Endothelial cell of umbilical vein (primary cell): ENCODE measurements around the gene PRPF40B. TPM values are rescaled to one million over a fixed set of nuclear protein-coding genes. Genes with fewer than 3 reads are reported as not detected.

Experiments used
- BruUV-seq: library from RNA; stranded (reverse); fragments of 400-500 nt; replicated peaks from 2 replicates; lab custom pipeline; 2021; lab: Mats Ljungman, UMichigan
- CTCF ChIA-PET: fragments of 300-600, 350-600 bp; sonication (Branson Sonifier 250); formaldehyde crosslinking; loops from one replicate; lab custom pipeline; 2021; ENCODE audit warnings: antibody characterized with exemption, inconsistent platforms; lab: Charles Lee
- POLR2A ChIA-PET: fragments of 300-600, 350-600 bp; sonication (Branson Sonifier 250); formaldehyde crosslinking; loops from one replicate; lab custom pipeline; 2021; ENCODE audit warnings: antibody characterized with exemption, inconsistent platforms; lab: Charles Lee
- DNase-seq: peaks from one replicate; pipeline ENCODE4 v3.0.0-alpha.2; 2011; ENCODE audit warnings: low read depth, low spot score
- FAIRE-seq: peaks from 2 replicates; lab custom pipeline; 2011; peaks lifted over from hg19 to GRCh38; lab: Jason Lieb, UNC
- H2AFZ ChIP-seq: 2 replicates; pipeline ENCODE4 v1.6.0; 2012; ENCODE audit warnings: low read depth, low read length, control low read depth, inconsistent platforms
- H3K27ac ChIP-seq: 2 replicates; pipeline ENCODE4 v1.5.1; 2011; ENCODE audit warnings: low read depth, mild to moderate bottlenecking, control low read depth, low read length, moderate library complexity; ENCODE audit not compliant: insufficient read depth
- H3K27me3 ChIP-seq, 2 experiments: 2 replicates each; pipeline versions ENCODE4 v1.6.0 to v1.6.1; 2011; ENCODE audit warnings: low read length in 2 of 2, mixed read lengths in 1 of 2; ENCODE audit not compliant: control insufficient read depth in 2 of 2, insufficient read depth in 2 of 2
- H3K36me3 ChIP-seq, 2 experiments: 2 replicates in 1 of 2; 3 replicates in 1 of 2; pipeline ENCODE4 v1.5.1; 2011; ENCODE audit warnings: low read length in 2 of 2, mild to moderate bottlenecking in 1 of 2, moderate library complexity in 1 of 2; ENCODE audit not compliant: control insufficient read depth in 2 of 2, insufficient read depth in 2 of 2; ENCODE audit errors: extremely low read depth in 1 of 2
- H3K4me1 ChIP-seq: 3 replicates; pipeline ENCODE4 v1.5.1; 2011; ENCODE audit warnings: mild to moderate bottlenecking, low read length; ENCODE audit not compliant: control insufficient read depth, insufficient read depth; ENCODE audit errors: extremely low read depth
- H3K4me2 ChIP-seq: 2 replicates; pipeline ENCODE4 v1.6.1; 2011; ENCODE audit warnings: low read length, control low read depth, mixed read lengths; ENCODE audit not compliant: insufficient read depth
- H3K4me3 ChIP-seq, 3 experiments: fragments of 200-600 bp in 1 of 3; sonication (generic), shearing (Covaris generic) in 1 of 3; replicated peaks in 1 of 3; 2 replicates each; pipeline ENCODE4 v1.5.1; 2011 to 2016; ENCODE audit warnings: control low read depth in 3 of 3, low read length in 3 of 3, mild to moderate bottlenecking in 2 of 3, inconsistent platforms in 1 of 3, low read depth in 1 of 3, moderate library complexity in 1 of 3; ENCODE audit not compliant: insufficient read depth in 1 of 3
- H3K79me2 ChIP-seq: 2 replicates; pipeline ENCODE4 v1.6.0; 2012; ENCODE audit warnings: low read length, inconsistent platforms; ENCODE audit not compliant: control insufficient read depth, insufficient read depth
- H3K9ac ChIP-seq: replicated peaks from 2 replicates; pipeline ENCODE3; 2011; ENCODE audit warnings: low read length, control low read depth; ENCODE audit not compliant: insufficient read depth; ENCODE audit errors: extremely low read depth
- H3K9me1 ChIP-seq: replicated peaks from 3 replicates; pipeline ENCODE4 v1.6.0; 2011; ENCODE audit warnings: mild to moderate bottlenecking, low read length; ENCODE audit not compliant: control insufficient read depth, insufficient read depth; ENCODE audit errors: extremely low read depth
- H3K9me3 ChIP-seq: replicated peaks from 2 replicates; pipeline ENCODE4 v1.5.1; 2012; ENCODE audit warnings: low read length, inconsistent platforms; ENCODE audit not compliant: control insufficient read depth, insufficient read depth
- H4K20me1 ChIP-seq: replicated peaks from 2 replicates; pipeline ENCODE3; 2011; ENCODE audit warnings: mild to moderate bottlenecking, low read length; ENCODE audit not compliant: control insufficient read depth, insufficient read depth; ENCODE audit errors: extremely low read depth
- CTCF ChIP-seq, 2 donors: IDR thresholded peaks; 1 replicate in 1 of 2; 2 replicates in 1 of 2; pipeline ENCODE4 v1.5.1; 2011; ENCODE audit warnings: low read length in 2 of 2, mild to moderate bottlenecking in 2 of 2, moderate library complexity in 2 of 2, control low read depth in 1 of 2, inconsistent platforms in 1 of 2, low read depth in 1 of 2; ENCODE audit not compliant: insufficient read depth in 1 of 2; ENCODE audit errors: extremely low read depth in 1 of 2
- EZH2 ChIP-seq: IDR thresholded peaks from 2 replicates; pipeline ENCODE4 v1.6.1; 2012; ENCODE audit warnings: borderline replicate concordance, low read depth, mild to moderate bottlenecking, moderate library complexity, low read length, inconsistent platforms; ENCODE audit not compliant: severe bottlenecking
- FOS ChIP-seq: IDR thresholded peaks from 2 replicates; pipeline ENCODE4 v1.6.1; 2011; ENCODE audit warnings: mild to moderate bottlenecking, low read length, moderate library complexity, borderline replicate concordance; ENCODE audit not compliant: insufficient read depth
- GATA2 ChIP-seq: IDR thresholded peaks from 2 replicates; pipeline ENCODE4 v1.7.0; 2011; ENCODE audit warnings: low read depth, mild to moderate bottlenecking, moderate library complexity, mixed read lengths, low read length; ENCODE audit not compliant: insufficient read length, insufficient read depth
- JUN ChIP-seq: IDR thresholded peaks from 2 replicates; pipeline ENCODE4 v1.6.1; 2011; ENCODE audit warnings: borderline replicate concordance, low read depth; ENCODE audit not compliant: insufficient read length, insufficient read depth
- MAX ChIP-seq: IDR thresholded peaks from 2 replicates; pipeline ENCODE4 v1.6.1; 2011; ENCODE audit not compliant: insufficient read depth, insufficient read length
- MYC ChIP-seq: IDR thresholded peaks from one replicate; pipeline ENCODE4 v1.6.1; 2011; ENCODE audit warnings: mild to moderate bottlenecking, low read depth, low read length
- POLR2A ChIP-seq: IDR thresholded peaks from 2 replicates; pipeline ENCODE4 v1.6.1; 2012; ENCODE audit warnings: low read depth, mild to moderate bottlenecking, control low read depth, low read length
- POLR2AphosphoS5 ChIP-seq: IDR thresholded peaks from 2 replicates; pipeline ENCODE4 v1.6.1; 2012; ENCODE audit warnings: low read depth, mild to moderate bottlenecking, control low read depth, low read length, moderate library complexity; ENCODE audit not compliant: insufficient read depth
- dilution Hi-C: fragments of 300-500 bp; cut with MboI; formaldehyde crosslinking; loops from one replicate; pipeline ENCODE4 v1.15.0; 2019; ENCODE audit warnings: low sequenced_read_pairs; ENCODE audit not compliant: extremely low pct_ligation_motif_present
- intact Hi-C: fragments of 100-400 bp; cut with micrococcal nuclease; formaldehyde crosslinking; loops from one replicate; pipeline ENCODE4 v1.10.0; 2022
- polyA plus RNA-seq, 4 experiments: library from polyadenylated mRNA; depleted of rRNA in 3 of 4; stranded (reverse) in 3 of 4; unstranded in 1 of 4; fragments of >200 nt; gene quantifications; 2 replicates each; pipeline versions ENCODE4 v1.2.1 to v1.2.3, GENCODE V29; 2011 to 2012; ENCODE audit warnings: missing spikeins in 1 of 4
- total RNA-seq: library from RNA; stranded (reverse); gene quantifications from 2 replicates; pipeline ENCODE4 v1.2.3, GENCODE V29; 2021

Gene PRPF40B
- total and polyA plus RNA-seq, 2 donors (not counting 3 experiments of a cell fraction or from before 2014, with no cell fraction given), result 5.4 to 9.9 TPM

GRCh38 chr12:49643135-49643534 lies 19.8 kb downstream of the PRPF40B start:
- no peaks in the 10 kb centered on the region for H4K20me1 ChIP-seq
- H3K27me3 ChIP-seq, result no peaks in the 10 kb centered on the region
- no peaks in the 10 kb centered on the region for H3K9me3 ChIP-seq
- no peak overlapping the region for H3K9ac ChIP-seq
- dilution Hi-C loops, result no loop called here
- TF ChIP-seq CTCF (IDR thresholded peaks at IDR 0.05; ENCODE audit: extremely low read depth in 1 of 2, insufficient read depth in 1 of 2, low read depth in 1 of 2, low read length in 2 of 2), result no peak
- TF ChIP-seq JUN, result no peak
- no peak for TF ChIP-seq POLR2A
- no peak for TF ChIP-seq EZH2
- TF ChIP-seq MAX, result no peak
- no peak for TF ChIP-seq FOS
- no peak for TF ChIP-seq GATA2
- no peak for TF ChIP-seq MYC
- no peak for TF ChIP-seq POLR2AphosphoS5
- H3K36me3 ChIP-seq, result peaks cover 24 to 36% of the 10 kb centered on the region in 2 experiments
- no peaks in the 10 kb centered on the region for H3K79me2 ChIP-seq
- FAIRE-seq (no peak), DNase-seq (no peak)
- peaks cover 23% of the 10 kb centered on the region for H3K4me1 ChIP-seq
- no TSS peak for BruUV-seq
- H3K4me3 ChIP-seq, result no peak overlapping the region
- H3K4me2 ChIP-seq, result no peak overlapping the region
- ChIA-PET CTCF (interaction anchor here (0.5 to 6.8 kb wide), 8 partner anchors 13 to 119 kb away, joined by 3 to 93 read pairs (median 6); partner anchors contain the start of gene FMNL3), POLR2A (interaction anchor here (1.7 kb wide), 1 partner anchor 98 kb away, joined by 8 read pairs; the partner anchor contains the start of gene TMBIM6)
- H3K27ac ChIP-seq, result no peak overlapping the region
- intact Hi-C loops, result no loop called here
- no peak overlapping the region for H2AFZ ChIP-seq
- H3K9me1 ChIP-seq, result no peaks in the 10 kb centered on the region
